ENCODE measurements around the gene DGKG.

The DGKG gene

DNA sequence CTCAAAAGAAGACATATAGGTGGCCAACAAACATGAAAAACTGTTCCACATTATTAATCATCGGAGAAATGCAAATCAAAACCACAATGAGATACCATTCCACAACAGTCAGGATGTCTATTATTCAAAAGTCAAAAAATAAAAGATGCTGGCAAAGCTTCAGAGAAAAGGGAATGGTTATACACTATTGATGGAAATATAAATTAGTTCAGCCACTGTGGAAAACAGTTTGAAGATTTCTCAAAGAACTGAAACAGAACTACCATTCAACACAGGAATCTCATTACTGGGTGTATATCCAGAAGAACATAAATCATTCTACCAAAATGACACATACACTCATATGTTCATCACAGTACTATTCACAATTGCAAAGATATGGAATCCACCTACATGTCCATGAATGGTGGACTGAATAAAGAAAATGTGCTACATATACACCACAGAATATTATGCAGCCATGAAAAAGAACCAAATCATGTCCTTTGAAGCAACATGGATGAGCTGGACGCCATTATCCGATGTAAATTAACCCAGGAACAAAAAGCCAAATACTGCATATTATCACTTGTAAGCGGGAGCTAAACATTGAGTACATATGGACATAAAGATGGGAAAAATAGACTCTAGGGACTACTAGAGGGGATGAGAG, 32.7 kb upstream of the DGKG start:
- no peak overlapping the region for H3K4me3 ChIP-seq (ENCODE audit: low read depth, low read length)
- TF ChIP-seq, protein P1, sequence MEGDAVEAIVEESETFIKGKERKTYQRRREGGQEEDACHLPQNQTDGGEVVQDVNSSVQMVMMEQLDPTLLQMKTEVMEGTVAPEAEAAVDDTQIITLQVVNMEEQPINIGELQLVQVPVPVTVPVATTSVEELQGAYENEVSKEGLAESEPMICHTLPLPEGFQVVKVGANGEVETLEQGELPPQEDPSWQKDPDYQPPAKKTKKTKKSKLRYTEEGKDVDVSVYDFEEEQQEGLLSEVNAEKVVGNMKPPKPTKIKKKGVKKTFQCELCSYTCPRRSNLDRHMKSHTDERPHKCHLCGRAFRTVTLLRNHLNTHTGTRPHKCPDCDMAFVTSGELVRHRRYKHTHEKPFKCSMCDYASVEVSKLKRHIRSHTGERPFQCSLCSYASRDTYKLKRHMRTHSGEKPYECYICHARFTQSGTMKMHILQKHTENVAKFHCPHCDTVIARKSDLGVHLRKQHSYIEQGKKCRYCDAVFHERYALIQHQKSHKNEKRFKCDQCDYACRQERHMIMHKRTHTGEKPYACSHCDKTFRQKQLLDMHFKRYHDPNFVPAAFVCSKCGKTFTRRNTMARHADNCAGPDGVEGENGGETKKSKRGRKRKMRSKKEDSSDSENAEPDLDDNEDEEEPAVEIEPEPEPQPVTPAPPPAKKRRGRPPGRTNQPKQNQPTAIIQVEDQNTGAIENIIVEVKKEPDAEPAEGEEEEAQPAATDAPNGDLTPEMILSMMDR (IDR thresholded peaks at IDR 0.05; ENCODE audit: borderline replicate concordance, insufficient read depth, low read depth, low read length): no peak

DNA sequence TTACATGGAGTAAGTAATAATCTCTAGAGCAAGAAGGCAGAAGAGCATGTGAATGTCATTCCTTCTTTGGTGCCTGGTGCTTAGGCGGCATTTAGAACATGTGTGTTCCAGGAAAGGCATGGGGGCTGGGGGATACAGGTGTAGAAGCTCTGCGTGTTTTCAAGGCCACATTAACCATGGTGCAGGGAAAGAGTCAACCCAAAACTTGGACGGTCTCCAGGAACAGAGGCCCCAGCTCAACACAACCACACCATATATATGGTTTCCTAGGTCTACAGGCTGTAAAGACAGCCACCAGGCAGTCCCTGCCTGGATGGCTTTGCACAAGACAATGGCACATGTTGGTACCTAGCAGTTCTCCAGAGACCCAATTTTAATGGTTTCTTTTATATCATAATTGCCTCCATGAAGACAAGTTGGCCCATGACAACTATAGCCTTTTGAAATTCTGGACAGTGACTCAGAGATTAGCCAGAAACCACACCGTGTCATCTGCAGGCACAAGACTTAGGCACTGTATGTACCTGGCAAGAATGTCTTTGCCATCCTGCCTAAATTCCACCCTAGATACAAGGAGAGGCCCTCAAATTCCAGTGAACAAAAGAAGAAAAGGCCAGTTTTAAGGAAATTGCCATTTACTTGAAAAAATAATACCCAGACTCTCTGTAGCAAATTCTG, 25.0 kb upstream of the DGKG start:
- TF ChIP-seq, protein P1 (IDR thresholded peaks at IDR 0.05; ENCODE audit: borderline replicate concordance, insufficient read depth, low read depth, low read length): no peak

DNA sequence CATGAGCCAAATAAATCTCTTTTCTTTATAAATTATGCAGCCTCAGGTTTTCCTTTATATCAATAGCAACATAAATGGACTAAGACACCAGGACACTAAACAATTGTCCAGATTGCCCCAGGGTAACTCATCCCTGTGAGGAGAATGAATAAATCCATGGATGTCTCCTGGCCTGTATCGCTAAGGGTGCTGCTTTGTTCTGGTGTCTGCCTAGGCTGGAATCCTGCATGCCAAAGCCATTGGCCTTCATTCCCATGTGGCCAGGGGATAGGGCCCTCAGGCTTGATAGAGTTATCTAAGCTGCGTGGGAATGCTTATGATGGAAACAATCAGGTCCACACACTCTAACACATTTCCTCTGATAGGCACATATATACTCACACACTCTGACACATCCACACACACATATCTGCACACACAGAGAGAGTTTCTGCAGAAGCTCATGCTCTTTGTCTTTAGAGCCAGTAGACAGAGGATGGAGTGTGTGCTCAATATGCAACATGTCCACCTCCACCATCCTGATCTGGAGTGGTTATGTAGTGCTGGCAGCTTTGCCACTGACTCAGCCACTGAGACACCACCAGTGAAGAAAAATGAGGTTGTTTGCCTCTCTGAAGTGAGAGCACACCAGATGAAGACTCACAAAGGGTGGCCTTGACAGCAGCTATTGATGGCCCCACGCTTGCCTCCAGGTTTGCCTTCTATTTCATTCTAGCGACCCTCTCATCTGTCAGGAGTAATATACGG, 24.0 kb upstream of the DGKG start:
- H3K4me3 ChIP-seq (ENCODE audit: low read depth, low read length): no peak overlapping the region
- TF ChIP-seq, protein P1 (IDR thresholded peaks at IDR 0.05; ENCODE audit: borderline replicate concordance, insufficient read depth, low read depth, low read length): no peak

More for the DNA sequence above, 25.0 kb upstream of the DGKG start:
- no peak overlapping the region for H3K4me3 ChIP-seq (ENCODE audit: low read depth, low read length)

DNA sequence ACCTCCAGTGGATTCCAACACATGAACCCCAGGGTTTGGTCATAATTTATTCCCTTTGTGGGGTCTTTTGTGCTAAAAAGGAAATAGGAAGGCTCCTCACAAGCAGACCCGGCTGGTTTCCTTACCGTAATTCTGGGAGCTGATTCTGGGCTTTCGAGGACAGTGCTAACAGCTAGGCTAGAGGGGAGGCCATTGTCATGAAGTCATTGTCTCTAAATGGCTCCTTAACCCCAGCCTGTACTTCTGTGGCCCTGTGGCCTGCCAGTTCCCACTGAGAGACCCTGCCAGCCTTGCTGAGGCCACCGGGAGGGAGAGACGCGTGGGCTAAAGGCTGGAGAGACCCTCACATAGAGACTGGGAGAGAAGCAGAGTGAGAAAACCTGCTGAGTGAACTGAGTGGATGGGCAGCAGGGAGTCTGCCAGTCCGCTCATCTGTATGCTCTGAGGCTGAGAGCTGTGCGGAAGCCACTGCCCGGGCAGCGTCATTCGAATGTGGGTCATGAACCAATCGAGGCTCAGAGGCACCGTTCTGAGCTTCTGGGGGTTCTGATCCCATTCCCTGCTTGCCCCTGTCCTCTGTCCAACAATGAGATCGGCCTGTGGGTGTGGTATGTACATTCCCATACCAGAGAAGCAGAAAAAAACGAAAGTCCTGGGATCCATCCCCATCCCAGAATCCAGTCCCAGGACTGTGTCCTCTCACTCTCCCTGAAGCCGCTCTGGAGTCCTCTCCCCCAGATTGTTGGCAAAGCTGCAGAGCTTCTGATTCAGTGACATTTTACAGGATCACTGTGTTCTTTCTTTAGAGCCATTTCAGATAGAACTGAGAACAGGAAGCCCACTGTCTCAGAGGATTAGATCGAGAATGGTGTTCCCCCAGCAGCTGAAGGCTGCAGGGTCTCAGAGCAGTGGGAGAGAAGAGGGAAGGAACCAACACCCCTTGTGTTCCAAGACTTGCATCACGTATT, 21.3 kb upstream of the DGKG start:
- TF ChIP-seq, protein P1 (IDR thresholded peaks at IDR 0.05; ENCODE audit: borderline replicate concordance, insufficient read depth, low read depth, low read length): no peak
- H3K4me3 ChIP-seq (ENCODE audit: low read depth, low read length): no peak overlapping the region

DNA sequence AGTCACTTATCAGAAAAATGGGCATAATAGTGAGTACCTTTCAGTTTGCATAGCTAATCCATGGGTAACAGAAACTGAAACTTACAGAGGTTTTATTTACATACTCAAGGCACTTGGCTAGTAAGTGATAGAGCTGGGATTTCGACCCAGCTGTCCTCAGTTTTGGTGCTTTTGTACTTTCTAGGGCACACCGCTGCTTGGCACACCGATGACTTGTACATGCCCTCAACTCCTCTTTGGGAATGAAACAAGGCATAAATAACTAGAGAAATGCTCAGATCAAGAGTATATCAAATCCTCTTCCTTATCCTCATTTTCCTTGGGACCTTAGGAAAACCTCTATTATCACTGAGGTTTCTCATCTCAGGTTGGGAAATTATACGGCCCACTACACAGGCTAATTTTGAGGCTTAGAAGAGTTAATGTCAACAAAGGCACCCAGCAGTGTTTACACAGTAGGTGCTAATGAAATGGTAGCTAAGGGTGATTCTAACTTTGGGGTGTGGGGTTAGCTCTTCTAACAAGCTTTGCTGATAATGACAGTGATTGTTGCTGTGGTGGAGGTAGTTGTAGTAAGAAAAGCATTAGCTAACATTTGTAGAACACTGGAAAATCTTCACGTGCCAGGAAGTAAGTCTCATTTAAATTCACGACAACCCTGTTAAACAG, 20.3 kb upstream of the DGKG start:
- H3K4me3 ChIP-seq (ENCODE audit: low read depth, low read length): no peak overlapping the region
- TF ChIP-seq, protein P1 (IDR thresholded peaks at IDR 0.05; ENCODE audit: borderline replicate concordance, insufficient read depth, low read depth, low read length): no peak
